H1 (cell line): ENCODE results near the gene GNG4. TPM values are rescaled to one million over a fixed set of nuclear protein-coding genes. Genes with fewer than 3 reads are reported as not detected.

Source experiments
- CTCF ChIA-PET: fragments of 300-600 bp; sonication (Branson Sonifier 250); formaldehyde crosslinking; loops from one replicate; lab custom pipeline; 2021; ENCODE audit not compliant: partially characterized antibody; lab: Charles Lee
- POLR2A ChIA-PET: fragments of 300-600 bp; sonication (Branson Sonifier 250); formaldehyde crosslinking; loops from one replicate; lab custom pipeline; 2021; ENCODE audit warnings: inconsistent platforms; ENCODE audit not compliant: partially characterized antibody; lab: Charles Lee
- DNase-seq, 2 experiments: peaks; one replicate each; pipeline versions ENCODE4 v3.0.0 to v3.0.0-alpha.2; 2010 to 2022; ENCODE audit warnings: low spot score in 2 of 2, low read depth in 1 of 2, mixed read lengths in 1 of 2
- FAIRE-seq: peaks from 2 replicates; lab custom pipeline; 2011; peaks lifted over from hg19 to GRCh38; lab: Jason Lieb, UNC
- H2AFZ ChIP-seq: 2 replicates; pipeline ENCODE4 v1.8.1; 2012; ENCODE audit warnings: low read length, inconsistent platforms
- H2AK5ac ChIP-seq: 2 replicates; pipeline ENCODE4 v1.6.1; 2013; ENCODE audit warnings: low read depth, low read length
- H2BK120ac ChIP-seq: replicated peaks from 2 replicates; pipeline ENCODE3; 2013; ENCODE audit warnings: low read depth, low read length, inconsistent platforms
- H2BK12ac ChIP-seq: 2 replicates; pipeline ENCODE4 v1.6.1; 2013; ENCODE audit warnings: low read depth, low read length
- H2BK15ac ChIP-seq: 2 replicates; pipeline ENCODE4 v1.6.1; 2013; ENCODE audit warnings: low read length
- H2BK20ac ChIP-seq: 2 replicates; pipeline ENCODE4 v1.6.1; 2013; ENCODE audit warnings: low read length
- H2BK5ac ChIP-seq: 2 replicates; pipeline ENCODE4 v1.6.1; 2013; ENCODE audit warnings: low read depth, low read length
- H3K14ac ChIP-seq: 2 replicates; pipeline ENCODE4 v1.6.1; 2013; ENCODE audit warnings: inconsistent platforms; ENCODE audit not compliant: insufficient read length
- H3K18ac ChIP-seq: 2 replicates; pipeline ENCODE4 v1.6.1; 2013; ENCODE audit warnings: low read length; ENCODE audit errors: extremely low read depth
- H3K23ac ChIP-seq: 2 replicates; pipeline ENCODE4 v1.6.1; 2013; ENCODE audit warnings: inconsistent platforms; ENCODE audit not compliant: insufficient read length
- H3K23me2 ChIP-seq: 2 replicates; pipeline ENCODE4 v1.6.1; 2013; ENCODE audit warnings: low read depth, low read length
- H3K27ac ChIP-seq: 2 replicates; pipeline ENCODE4 v1.6.1; 2011; ENCODE audit warnings: low read depth, low read length, inconsistent platforms
- H3K27me3 ChIP-seq, 4 experiments: replicated peaks in 1 of 4; 1 replicate in 1 of 4; 2 replicates in 3 of 4; pipeline versions ENCODE4 v1.6.1 to v1.8.1; 2011 to 2013; ENCODE audit warnings: low read length in 3 of 4, mild to moderate bottlenecking in 3 of 4, inconsistent platforms in 2 of 4, mixed read lengths in 2 of 4, moderate library complexity in 1 of 4; ENCODE audit not compliant: control insufficient read depth in 3 of 4, insufficient read depth in 3 of 4; ENCODE audit errors: extremely low read depth in 1 of 4
- H3K36me3 ChIP-seq, 4 experiments: 2 replicates each; pipeline versions ENCODE4 v1.6.1 to v1.8.1; 2011 to 2013; ENCODE audit warnings: mild to moderate bottlenecking in 4 of 4, low read length in 3 of 4, moderate library complexity in 2 of 4, control low read depth in 1 of 4, inconsistent platforms in 1 of 4; ENCODE audit not compliant: insufficient read depth in 4 of 4, control insufficient read depth in 2 of 4
- H3K4ac ChIP-seq: replicated peaks from 2 replicates; pipeline ENCODE3; 2013; ENCODE audit warnings: low read length, low read depth, mixed read lengths, inconsistent platforms; ENCODE audit not compliant: insufficient read length
- H3K4me1 ChIP-seq, 4 experiments: replicated peaks in 1 of 4; 1 replicate in 1 of 4; 2 replicates in 3 of 4; pipeline versions ENCODE4 v1.6.1 to v1.8.1; 2011 to 2013; ENCODE audit warnings: low read length in 3 of 4, inconsistent platforms in 2 of 4, mixed read lengths in 1 of 4; ENCODE audit not compliant: insufficient read depth in 4 of 4, control insufficient read depth in 3 of 4
- H3K4me2 ChIP-seq, 2 experiments: 2 replicates each; pipeline versions ENCODE4 v1.6.1 to v1.8.1; 2011 to 2013; ENCODE audit warnings: low read depth in 2 of 2, low read length in 2 of 2, control low read depth in 1 of 2, inconsistent platforms in 1 of 2, mild to moderate bottlenecking in 1 of 2; ENCODE audit not compliant: insufficient read depth in 1 of 2
- H3K4me3 ChIP-seq, 4 experiments: fragments of 200-600, 300-600 bp in 1 of 4; sonication (generic), shearing (Covaris generic), sonication (Bioruptor Twin) in 1 of 4; 2 replicates each; pipeline versions ENCODE4 v1.5.1 to v1.8.1; 2011 to 2016; ENCODE audit warnings: low read length in 4 of 4, low read depth in 3 of 4, control low read depth in 2 of 4, inconsistent platforms in 2 of 4, mild to moderate bottlenecking in 2 of 4, mixed read lengths in 1 of 4, moderate library complexity in 1 of 4; ENCODE audit not compliant: insufficient read depth in 2 of 4; ENCODE audit errors: extremely low read depth in 1 of 4
- H3K56ac ChIP-seq: replicated peaks from 2 replicates; pipeline ENCODE3; 2013; ENCODE audit warnings: low read depth, mild to moderate bottlenecking, mixed read lengths, low read length, inconsistent platforms; ENCODE audit not compliant: insufficient read length
- H3K79me1 ChIP-seq: 2 replicates; pipeline ENCODE4 v1.6.1; 2013; ENCODE audit warnings: low read depth, low read length, control low read depth
- H3K79me2 ChIP-seq, 2 experiments: 2 replicates each; pipeline versions ENCODE4 v1.6.1 to v1.8.1; 2012 to 2013; ENCODE audit warnings: low read length in 2 of 2, mild to moderate bottlenecking in 2 of 2, inconsistent platforms in 1 of 2; ENCODE audit not compliant: insufficient read depth in 2 of 2, control insufficient read depth in 1 of 2
- H3K9ac ChIP-seq, 4 experiments: replicated peaks in 1 of 4; 1 replicate in 1 of 4; 2 replicates in 3 of 4; pipeline versions ENCODE4 v1.6.1 to v1.8.1; 2011 to 2013; ENCODE audit warnings: low read depth in 3 of 4, low read length in 3 of 4, control low read depth in 2 of 4, mild to moderate bottlenecking in 2 of 4, moderate library complexity in 2 of 4, inconsistent platforms in 1 of 4; ENCODE audit errors: extremely low read depth in 1 of 4
- H3K9me3 ChIP-seq, 2 experiments: 2 replicates each; pipeline versions ENCODE4 v1.6.1 to v1.8.1; 2012 to 2013; ENCODE audit warnings: mild to moderate bottlenecking in 2 of 2, moderate library complexity in 2 of 2, control low read depth in 1 of 2, inconsistent platforms in 1 of 2, low read depth in 1 of 2, low read length in 1 of 2, mixed read lengths in 1 of 2; ENCODE audit not compliant: insufficient read depth in 2 of 2
- H4K20me1 ChIP-seq, 2 experiments: replicated peaks in 1 of 2; 2 replicates each; pipeline versions ENCODE3 to v1.8.1; 2011 to 2013; ENCODE audit warnings: inconsistent platforms in 2 of 2, low read length in 2 of 2, mild to moderate bottlenecking in 1 of 2; ENCODE audit not compliant: insufficient read depth in 2 of 2, control insufficient read depth in 1 of 2
- H4K5ac ChIP-seq: 2 replicates; pipeline ENCODE4 v1.6.1; 2013; ENCODE audit warnings: low read length, low read depth, mixed read lengths, inconsistent platforms; ENCODE audit not compliant: insufficient read length
- H4K8ac ChIP-seq: 2 replicates; pipeline ENCODE4 v1.8.0; 2013; ENCODE audit warnings: mild to moderate bottlenecking, moderate library complexity, low read length, inconsistent platforms; ENCODE audit not compliant: insufficient read depth; ENCODE audit errors: extremely low read depth
- H4K91ac ChIP-seq: replicated peaks from 2 replicates; pipeline ENCODE3; 2013; ENCODE audit warnings: low read length, mixed read lengths, inconsistent platforms; ENCODE audit not compliant: insufficient read length
- EP300 ChIP-seq, 2 experiments: IDR thresholded peaks; 1 replicate in 1 of 2; 2 replicates in 1 of 2; pipeline ENCODE4 v1.6.1; 2011 to 2012; ENCODE audit warnings: low read depth in 2 of 2, low read length in 2 of 2, mild to moderate bottlenecking in 2 of 2, borderline replicate concordance in 1 of 2, inconsistent platforms in 1 of 2, moderate library complexity in 1 of 2
- TEAD4 ChIP-seq: IDR thresholded peaks from 2 replicates; pipeline ENCODE4 v1.6.1; 2012; ENCODE audit warnings: low read depth, low read length, inconsistent platforms, mixed read lengths
- WGBS, 2 experiments: shearing (Covaris generic) in 1 of 2; methylation state at CpG; one replicate each; pipeline versions ENCODE4 v1.1.6 to v1.1.7; 2013 to 2015; ENCODE audit warnings: low lambda C conversion rate in 2 of 2, mixed read lengths in 2 of 2, inconsistent platforms in 1 of 2, low coverage in 1 of 2, missing lambda C conversion rate in 1 of 2; ENCODE audit not compliant: insufficient replicate concordance in 2 of 2, insufficient coverage in 1 of 2, insufficient read length in 1 of 2; ENCODE audit errors: extremely low coverage in 1 of 2, missing lambda C conversion rate in 1 of 2; 5-methylcytosine and 5-hydroxymethylcytosine counted together
- polyA plus RNA-seq, 7 experiments: library from polyadenylated mRNA; depleted of rRNA in 3 of 7; stranded (reverse) in 5 of 7; unstranded in 2 of 7; fragments of >200 nt in 5 of 7; fragments of 200-250 nt in 2 of 7; gene quantifications; 1 replicate in 5 of 7; 2 replicates in 1 of 7; 4 replicates in 1 of 7; pipeline versions ENCODE4 v1.2.1 to v1.2.3, GENCODE V29; 2011 to 2013; ENCODE audit warnings: missing spikeins in 2 of 7, mixed read lengths in 2 of 7
- total RNA-seq: library from RNA; stranded (reverse); fragmentation: NEBNext Ultra II Directional; extraction: Animal tissue kit (Norgen Biotek cat#: 25700); gene quantifications from 2 replicates; pipeline ENCODE4 v1.2.1, GENCODE V29; 2021

The GNG4 gene
- total and polyA plus RNA-seq, 2 of the 8 experiments (the other 6 are each of a cell fraction or from before 2014, with no cell fraction given), result 95.5 to 96.8 TPM

- H4K5ac ChIP-seq, result no peak overlapping the region
- H3K4me2 ChIP-seq, result no peak overlapping the region
- H3K36me3 ChIP-seq, result peaks cover 0 to 3% (median 0%) of the 10 kb centered on the region in 4 experiments; a peak in 1 of 8 replicates
- H4K8ac ChIP-seq, result no peak overlapping the region
- ChIA-PET CTCF (interaction anchor here (1.1 to 2.5 kb wide), 8 partner anchors 10 to 150 kb away, joined by 3 to 10 read pairs (median 6); partner anchors contain the start of gene B3GALNT2), POLR2A (interaction anchor here (1.4 kb wide), 1 partner anchor 9 kb away, joined by 4 read pairs; no protein-coding TSS in a partner anchor)
- DNase-seq (no peak), FAIRE-seq (peak; percentile 36)
- no peak overlapping the region for H2AFZ ChIP-seq
- no peak overlapping the region for H3K27ac ChIP-seq
- H3K9ac ChIP-seq, result no peak overlapping the region
- no peak overlapping the region for H2BK5ac ChIP-seq
- no peak overlapping the region for H3K23ac ChIP-seq
- 70% methylated on average over 8 of the region's 8 CpGs; no CpG with 5 or more reads in 1 of the 2 experiments for WGBS, 2 experiments
- H3K4me3 ChIP-seq, result no peak overlapping the region
- H4K91ac ChIP-seq, result no peak overlapping the region
- H4K20me1 ChIP-seq, result peaks cover 0 to 5% of the 10 kb centered on the region in 2 experiments
- TF ChIP-seq TEAD4, result 0 out of 2 replicates have a peak, but pooled peaks have one; percentile 39
- TF ChIP-seq EP300 (IDR thresholded peaks at IDR 0.05; ENCODE audit: borderline replicate concordance in 1 of 2, low read depth in 2 of 2, low read length in 2 of 2), result no peak
- H3K27me3 ChIP-seq, result no peaks in the 10 kb centered on the region
- no peak overlapping the region for H3K14ac ChIP-seq
- no peak overlapping the region for H2BK120ac ChIP-seq
- H3K4ac ChIP-seq, result no peak overlapping the region
- no peak overlapping the region for H2AK5ac ChIP-seq
- no peak overlapping the region for H3K18ac ChIP-seq
- no peak overlapping the region for H3K56ac ChIP-seq
- no peak overlapping the region for H2BK20ac ChIP-seq
- H3K79me1 ChIP-seq, result no peaks in the 10 kb centered on the region; the same call in 1 of the 2 replicates
- no peaks in the 10 kb centered on the region for H3K23me2 ChIP-seq
- no peak overlapping the region for H2BK12ac ChIP-seq
- no peaks in the 10 kb centered on the region for H3K9me3 ChIP-seq
- peaks cover 0 to 2% (median 0%) of the 10 kb centered on the region in 4 experiments; a peak in 1 of 7 replicates for H3K4me1 ChIP-seq
- H2BK15ac ChIP-seq, result no peak overlapping the region
- H3K79me2 ChIP-seq, result no peaks in the 10 kb centered on the region
These were observed 83.5 kb downstream of the GNG4 start for GRCh38 chr1:235566084-235566483.
